Lower leg skin (tissue), 4 donors: ENCODE results near the gene MT1M. TPM values are rescaled to one million over a fixed set of nuclear protein-coding genes. Genes with fewer than 3 reads are reported as not detected.
A peak's percentile ranks its signal among the peaks of the same experiment; 100 is the strongest.

Source experiments
- DNase-seq, 2 donors: peaks; one replicate each; pipeline ENCODE4 v3.0.0-alpha.2; 2019; ENCODE audit warnings: low spot score in 2 of 2
- H3K4me3 ChIP-seq: fragments of 200-600 bp; sonication (generic); 2 replicates; pipeline ENCODE4 v1.5.1; 2017; ENCODE audit warnings: mild to moderate bottlenecking, low read depth; ENCODE audit not compliant: poor library complexity, severe bottlenecking
- CTCF ChIP-seq, 3 donors: fragments of 450-650 bp; IDR thresholded peaks; one replicate each; pipeline ENCODE4 v1.5.1; 2016; ENCODE audit warnings: antibody characterized with exemption in 3 of 3, mild to moderate bottlenecking in 3 of 3, moderate library complexity in 2 of 3
- POLR2A ChIP-seq, 2 donors: fragments of 450-650 bp; IDR thresholded peaks; one replicate each; pipeline ENCODE4 v1.6.1; 2016 to 2017; ENCODE audit warnings: antibody characterized with exemption in 2 of 2, mild to moderate bottlenecking in 1 of 2, moderate library complexity in 1 of 2
- WGBS, 2 donors: methylation state at CpG; one replicate each; pipeline ENCODE4 v1.1.5; 2018; 5-methylcytosine and 5-hydroxymethylcytosine counted together
- intact Hi-C: fragments of 100-400 bp; cut with DNase I; formaldehyde crosslinking; loops from one replicate; pipeline ENCODE4 v1.15.0; 2023; ENCODE audit warnings: low total_unique reads
- total RNA-seq, 4 donors: library from RNA; depleted of rRNA; stranded (reverse); fragments of >200 nt; gene quantifications; one replicate each; pipeline ENCODE4 v1.1.0, GENCODE V29; 2016

Gene MT1M
- total RNA-seq, 4 donors from 2014 or later: 14.1 to 29.7 (median 17.1) TPM

DNA sequence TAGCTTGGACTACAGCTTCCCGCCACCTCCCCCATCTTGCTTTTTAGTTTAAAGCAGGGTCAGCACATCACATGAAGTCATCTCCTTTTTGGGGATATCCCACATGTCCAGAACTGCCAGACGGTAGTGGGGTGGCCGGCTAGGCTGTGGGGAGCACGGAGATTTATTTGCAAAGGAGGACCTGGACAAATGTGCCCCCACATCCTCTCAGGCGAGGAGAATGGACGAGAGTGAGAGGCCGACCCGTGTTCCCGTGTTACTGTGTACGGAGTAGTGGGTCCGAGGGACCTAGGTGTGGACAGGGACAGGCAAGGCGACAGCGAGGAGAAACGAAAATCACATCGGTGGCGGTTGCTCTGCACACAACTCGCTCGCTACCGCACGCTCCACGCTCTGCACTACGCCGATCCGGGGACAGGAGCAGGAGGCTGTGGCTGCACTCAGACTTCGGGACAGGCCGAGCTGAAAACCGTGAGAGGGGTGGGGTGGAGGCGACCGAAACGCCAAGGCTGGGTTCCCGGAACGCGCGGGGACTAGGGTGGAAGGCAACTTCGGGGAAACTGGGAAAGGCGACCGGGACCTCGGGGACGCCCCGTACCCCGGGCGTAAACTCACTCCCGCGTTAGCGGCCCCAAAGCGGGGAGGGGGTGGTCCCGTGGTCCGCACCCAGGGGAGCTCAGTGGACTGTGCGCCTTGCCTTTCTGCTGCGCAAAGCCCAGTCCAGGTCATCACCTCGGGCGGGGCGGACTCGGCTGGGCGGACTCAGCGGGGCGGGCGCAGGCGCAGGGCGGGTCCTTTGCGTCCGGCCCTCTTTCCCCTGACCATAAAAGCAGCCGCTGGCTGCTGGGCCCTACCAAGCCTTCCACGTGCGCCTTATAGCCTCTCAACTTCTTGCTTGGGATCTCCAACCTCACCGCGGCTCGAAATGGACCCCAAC is 5.6 kb downstream of the MT1M start, which contains the start of gene MT1A:
Gene MT1A, plus strand, starts transcription at position 853 of the 937 bp plus-strand sequence. Its CDS starts 73 bp downstream, at position 926.
- intact Hi-C loops: no loop called here
- DNase-seq: peak; percentile 74 to 97
- TF ChIP-seq POLR2A (IDR thresholded peaks at IDR 0.05) (no peak), CTCF (IDR thresholded peaks at IDR 0.05) (no peak)
- H3K4me3 ChIP-seq: no peak within 1 kb of the TSS
- WGBS, 2 donors: 21 to 25% methylated on average over 63 to 66 of the region's 68 CpGs

GRCh38 chr16:56639045-56639444 is 6.6 kb downstream of the MT1M start:
- no peak for TF ChIP-seq CTCF (IDR thresholded peaks at IDR 0.05)
- TF ChIP-seq POLR2A (IDR thresholded peaks at IDR 0.05): no peak
- WGBS, 2 donors: 80 to 93% methylated on average over 1 of the region's 1 CpG

GRCh38 chr16:56640076-56640475 is 7.6 kb downstream of the MT1M start:
- WGBS, 2 donors: 93 to 94% methylated on average over 1 of the region's 1 CpG

More at GRCh38 chr16:56639045-56639444, 6.6 kb downstream of the MT1M start:
- no peak for DNase-seq
- intact Hi-C loops: no loop called here
- H3K4me3 ChIP-seq: no peak overlapping the region

DNA sequence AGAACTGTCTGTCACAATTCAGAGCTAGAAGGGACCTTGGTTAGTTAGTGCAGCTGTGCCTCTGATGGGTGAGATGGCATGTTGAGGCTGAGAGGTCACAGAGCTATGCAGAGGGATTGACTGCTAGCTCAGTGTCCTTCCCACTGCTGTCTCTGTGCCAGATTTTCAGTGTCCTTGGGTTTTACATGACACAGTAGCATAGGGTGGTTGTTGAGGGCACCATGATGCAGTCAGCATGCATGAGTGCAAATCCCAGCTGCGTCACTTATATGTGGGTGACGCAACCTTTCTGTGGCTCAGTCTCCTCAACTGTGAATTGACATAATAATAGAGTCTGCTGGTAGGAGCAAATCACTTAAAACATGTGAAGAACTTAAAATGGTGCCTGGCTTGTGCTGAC is 8.7 kb downstream of the MT1M start:
- 70 to 85% methylated on average over 2 of the region's 2 CpGs for WGBS, 2 donors
- TF ChIP-seq POLR2A (IDR thresholded peaks at IDR 0.05) (no peak), CTCF (IDR thresholded peaks at IDR 0.05) (no peak)
- intact Hi-C loops: no loop called here
- no peak for DNase-seq
- H3K4me3 ChIP-seq: no peak overlapping the region

More at GRCh38 chr16:56640076-56640475, 7.6 kb downstream of the MT1M start:
- intact Hi-C loops: no loop called here
- no peak for DNase-seq
- TF ChIP-seq CTCF (IDR thresholded peaks at IDR 0.05): no peak
- TF ChIP-seq POLR2A (IDR thresholded peaks at IDR 0.05): no peak
- no peak overlapping the region for H3K4me3 ChIP-seq

- intact Hi-C loops: no loop called here
- no peak overlapping the region for H3K4me3 ChIP-seq
- WGBS, 2 donors: 13 to 22% methylated on average over 19 to 41 of the region's 42 CpGs
- peak; percentile 62 to 95 for DNase-seq
- TF ChIP-seq CTCF (IDR thresholded peaks at IDR 0.05): no peak
- TF ChIP-seq POLR2A (IDR thresholded peaks at IDR 0.05): no peak
Observed at GRCh38 chr16:56643080-56643778, 10.8 kb downstream of the MT1M start.
